Activated B cell treated with CpG ODN at 0.5 μM for 24 hours (primary cell): ENCODE measurements around the gene SOX1. TPM values are rescaled to one million over a fixed set of nuclear protein-coding genes. Genes with fewer than 3 reads are reported as not detected.

ENCODE experiments used
- ATAC-seq: fragments of 200-7000 bp; cut with Tn5 transposase; one replicate; pipeline ENCODE4 v1.10.0; 2021; ENCODE audit warnings: low read depth, mild to moderate bottlenecking, moderate library complexity
- CTCF ChIA-PET: fragments of 350-600 bp; sonication (Branson Sonifier 250); formaldehyde crosslinking; loops from one replicate; lab custom pipeline; 2021; ENCODE audit warnings: antibody characterized with exemption; lab: Charles Lee
- POLR2A ChIA-PET: fragments of 350-600 bp; sonication (Branson Sonifier 250); formaldehyde crosslinking; loops from one replicate; lab custom pipeline; 2021; ENCODE audit warnings: antibody characterized with exemption; lab: Charles Lee
- DNase-seq: peaks from one replicate; pipeline ENCODE4 v3.0.0; 2022
- H3K27ac Mint-ChIP-seq: one replicate; pipeline ENCODE4 v1.8.0; 2020; ENCODE audit warnings: mixed read lengths
- H3K27me3 Mint-ChIP-seq: one replicate; pipeline ENCODE4 v1.8.0; 2021; ENCODE audit warnings: mixed read lengths
- H3K36me3 Mint-ChIP-seq: one replicate; pipeline ENCODE4 v1.8.0; 2021; ENCODE audit warnings: low read depth, mixed read lengths
- H3K4me1 Mint-ChIP-seq: one replicate; pipeline ENCODE4 v1.8.0; 2021; ENCODE audit warnings: mixed read lengths
- H3K4me3 Mint-ChIP-seq: one replicate; pipeline ENCODE4 v1.8.0; 2020; ENCODE audit warnings: mild to moderate bottlenecking, mixed read lengths
- H3K9me3 Mint-ChIP-seq: one replicate; pipeline ENCODE4 v1.8.0; 2020; ENCODE audit warnings: mixed read lengths
- CTCF ChIP-seq: fragments of 200-600 bp; IDR thresholded peaks from one replicate; pipeline ENCODE4 v1.8.0; 2022; ENCODE audit warnings: antibody characterized with exemption, mild to moderate bottlenecking
- intact Hi-C: fragments of 100-400 bp; cut with micrococcal nuclease; formaldehyde crosslinking; loops from one replicate; pipeline ENCODE4 v1.15.1; 2024
- total RNA-seq: library from RNA; stranded (reverse); gene quantifications from 2 replicates; pipeline ENCODE4 v1.2.3, GENCODE V29; 2022

SOX1 gene
- total RNA-seq, 1 donor from 2014 or later: not detected

GRCh38 chr13:112116187-112116950, 49.4 kb downstream of the SOX1 start:
- TF ChIP-seq CTCF: no peak
- DNase-seq (no peak), ATAC-seq (no peak)
- H3K9me3 Mint-ChIP-seq: no peaks in the 10 kb centered on the region
- intact Hi-C loops: no loop called here
- ChIA-PET CTCF (no interaction called here), POLR2A (no interaction called here)
- no peak overlapping the region for H3K27ac Mint-ChIP-seq
- no peaks in the 10 kb centered on the region for H3K4me1 Mint-ChIP-seq
- H3K36me3 Mint-ChIP-seq: no peaks in the 10 kb centered on the region
- peaks cover 11% of the 10 kb centered on the region for H3K27me3 Mint-ChIP-seq
- no peak overlapping the region for H3K4me3 Mint-ChIP-seq

- CTCF ChIA-PET: no interaction called here
- no peak for TF ChIP-seq CTCF
- intact Hi-C loops: no loop called here
Observed at GRCh38 chr13:112117258-112117954, 50.5 kb downstream of the SOX1 start.

GRCh38 chr13:112117955-112118302, 51.0 kb downstream of the SOX1 start:
- Mint-ChIP-seq H3K36me3 (no peaks in the 10 kb centered on the region), H3K4me1 (no peaks in the 10 kb centered on the region), H3K27me3 (peaks cover 11% of the 10 kb centered on the region), H3K27ac (no peak overlapping the region), H3K4me3 (no peak overlapping the region), H3K9me3 (no peaks in the 10 kb centered on the region)
- DNase-seq: no peak
- no peak for TF ChIP-seq CTCF
- POLR2A ChIA-PET: no interaction called here
- CTCF ChIA-PET: no interaction called here
- ATAC-seq: no peak
- intact Hi-C loops: no loop called here

More at GRCh38 chr13:112117258-112117954, 50.5 kb downstream of the SOX1 start:
- POLR2A ChIA-PET: no interaction called here
- no peaks in the 10 kb centered on the region for H3K4me1 Mint-ChIP-seq
- no peaks in the 10 kb centered on the region for H3K9me3 Mint-ChIP-seq
- no peak overlapping the region for H3K4me3 Mint-ChIP-seq
- DNase-seq (no peak), ATAC-seq (no peak)
- H3K36me3 Mint-ChIP-seq: no peaks in the 10 kb centered on the region
- no peak overlapping the region for H3K27ac Mint-ChIP-seq
- peaks cover 11% of the 10 kb centered on the region for H3K27me3 Mint-ChIP-seq

- no peaks in the 10 kb centered on the region for H3K4me1 Mint-ChIP-seq
- H3K27me3 Mint-ChIP-seq: peaks cover 11% of the 10 kb centered on the region
- no peak for DNase-seq
- H3K36me3 Mint-ChIP-seq: no peaks in the 10 kb centered on the region
- ChIA-PET POLR2A (no interaction called here), CTCF (no interaction called here)
- H3K9me3 Mint-ChIP-seq: no peaks in the 10 kb centered on the region
- no peak for ATAC-seq
- H3K27ac Mint-ChIP-seq: no peak overlapping the region
- no peak for TF ChIP-seq CTCF
- intact Hi-C loops: no loop called here
- no peak overlapping the region for H3K4me3 Mint-ChIP-seq
Observed at GRCh38 chr13:112118451-112119064, 51.6 kb downstream of the SOX1 start.
